Measurements from ENCODE around the gene TTC23.
"Not testable (repeated sequence)": the region's sequence is repeated elsewhere in the genome, so short reads cannot be mapped to it uniquely, and the experiment has no call there.

Gene TTC23

GRCh38 chr15:99209326-99209725 is 40.1 kb downstream of the TTC23 start:
- TF ChIP-seq, protein P1, sequence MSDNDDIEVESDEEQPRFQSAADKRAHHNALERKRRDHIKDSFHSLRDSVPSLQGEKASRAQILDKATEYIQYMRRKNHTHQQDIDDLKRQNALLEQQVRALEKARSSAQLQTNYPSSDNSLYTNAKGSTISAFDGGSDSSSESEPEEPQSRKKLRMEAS (IDR thresholded peaks at IDR 0.05; ENCODE audit: low read depth, low read length): no peak
- TF ChIP-seq, protein P2, sequence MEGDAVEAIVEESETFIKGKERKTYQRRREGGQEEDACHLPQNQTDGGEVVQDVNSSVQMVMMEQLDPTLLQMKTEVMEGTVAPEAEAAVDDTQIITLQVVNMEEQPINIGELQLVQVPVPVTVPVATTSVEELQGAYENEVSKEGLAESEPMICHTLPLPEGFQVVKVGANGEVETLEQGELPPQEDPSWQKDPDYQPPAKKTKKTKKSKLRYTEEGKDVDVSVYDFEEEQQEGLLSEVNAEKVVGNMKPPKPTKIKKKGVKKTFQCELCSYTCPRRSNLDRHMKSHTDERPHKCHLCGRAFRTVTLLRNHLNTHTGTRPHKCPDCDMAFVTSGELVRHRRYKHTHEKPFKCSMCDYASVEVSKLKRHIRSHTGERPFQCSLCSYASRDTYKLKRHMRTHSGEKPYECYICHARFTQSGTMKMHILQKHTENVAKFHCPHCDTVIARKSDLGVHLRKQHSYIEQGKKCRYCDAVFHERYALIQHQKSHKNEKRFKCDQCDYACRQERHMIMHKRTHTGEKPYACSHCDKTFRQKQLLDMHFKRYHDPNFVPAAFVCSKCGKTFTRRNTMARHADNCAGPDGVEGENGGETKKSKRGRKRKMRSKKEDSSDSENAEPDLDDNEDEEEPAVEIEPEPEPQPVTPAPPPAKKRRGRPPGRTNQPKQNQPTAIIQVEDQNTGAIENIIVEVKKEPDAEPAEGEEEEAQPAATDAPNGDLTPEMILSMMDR (IDR thresholded peaks at IDR 0.05; ENCODE audit: low read depth, low read length): no peak
- TF ChIP-seq MYC (IDR thresholded peaks at IDR 0.05; ENCODE audit: low read depth, low read length) (no peak), POLR2A (IDR thresholded peaks at IDR 0.05; ENCODE audit: extremely low read depth, insufficient read length) (no peak)
- no peak overlapping the region for H3K4me3 ChIP-seq (ENCODE audit: low read depth, low read length)
- DNase-seq (ENCODE audit: low read depth): no peak

DNA sequence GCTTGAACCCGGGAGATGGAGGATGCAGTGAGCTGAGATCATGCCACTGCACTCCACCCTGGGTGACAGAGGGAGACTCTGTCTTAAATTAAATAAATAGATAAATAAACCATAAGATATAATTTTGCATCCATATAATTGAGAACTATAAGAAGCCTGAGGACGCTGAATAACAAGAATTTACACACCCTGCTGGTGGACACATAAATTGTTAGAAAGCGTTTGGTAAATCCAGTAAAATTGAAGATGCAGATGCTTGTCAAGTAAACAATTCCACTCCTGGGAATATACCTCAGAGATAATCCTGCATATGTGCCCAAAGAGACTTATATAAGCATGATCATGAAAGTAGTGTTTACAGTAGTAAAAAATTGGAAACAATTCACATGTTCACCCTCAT is 41.7 kb downstream of the TTC23 start:
- no peak for DNase-seq (ENCODE audit: low read depth)
- TF ChIP-seq, protein P2 (IDR thresholded peaks at IDR 0.05; ENCODE audit: low read depth, low read length): no peak
- no peak overlapping the region for H3K4me3 ChIP-seq (ENCODE audit: low read depth, low read length)

DNA sequence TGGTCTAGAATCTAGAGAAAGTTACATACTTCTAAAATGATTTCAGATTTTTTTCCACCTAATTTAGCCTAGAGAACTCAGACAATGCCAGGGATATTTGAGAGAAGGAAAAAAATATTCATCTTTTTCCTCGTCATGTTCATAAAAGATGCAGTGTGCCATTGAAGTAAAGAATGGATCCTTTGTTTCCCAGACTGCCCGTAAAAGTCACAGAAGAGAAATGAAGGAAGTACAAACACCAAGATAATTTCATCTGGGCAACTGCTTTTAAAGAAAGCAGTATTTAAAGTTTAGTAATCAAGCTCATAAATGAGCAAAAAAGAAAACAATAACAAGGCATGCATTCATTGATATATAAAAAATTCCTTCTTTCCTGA is 47.2 kb downstream of the TTC23 start:
- no peak overlapping the region for H3K4me3 ChIP-seq (ENCODE audit: low read depth, low read length)
- no peak for DNase-seq (ENCODE audit: low read depth)
- TF ChIP-seq MYC (IDR thresholded peaks at IDR 0.05; ENCODE audit: low read depth, low read length) (no peak), POLR2A (IDR thresholded peaks at IDR 0.05; ENCODE audit: extremely low read depth, insufficient read length) (no peak)
- TF ChIP-seq, protein P1 (IDR thresholded peaks at IDR 0.05; ENCODE audit: low read depth, low read length): no peak
- TF ChIP-seq, protein P2 (IDR thresholded peaks at IDR 0.05; ENCODE audit: low read depth, low read length): no peak

- TF ChIP-seq, protein P2 (IDR thresholded peaks at IDR 0.05; ENCODE audit: low read depth, low read length): no peak
- TF ChIP-seq, protein P1 (IDR thresholded peaks at IDR 0.05; ENCODE audit: low read depth, low read length): no peak
- TF ChIP-seq MYC (IDR thresholded peaks at IDR 0.05; ENCODE audit: low read depth, low read length): no peak
- no peak for TF ChIP-seq POLR2A (IDR thresholded peaks at IDR 0.05; ENCODE audit: extremely low read depth, insufficient read length)
- DNase-seq (ENCODE audit: low read depth): no peak
- no peak overlapping the region for H3K4me3 ChIP-seq (ENCODE audit: low read depth, low read length)
These were observed 47.8 kb downstream of the TTC23 start for GRCh38 chr15:99201408-99202175.

DNA sequence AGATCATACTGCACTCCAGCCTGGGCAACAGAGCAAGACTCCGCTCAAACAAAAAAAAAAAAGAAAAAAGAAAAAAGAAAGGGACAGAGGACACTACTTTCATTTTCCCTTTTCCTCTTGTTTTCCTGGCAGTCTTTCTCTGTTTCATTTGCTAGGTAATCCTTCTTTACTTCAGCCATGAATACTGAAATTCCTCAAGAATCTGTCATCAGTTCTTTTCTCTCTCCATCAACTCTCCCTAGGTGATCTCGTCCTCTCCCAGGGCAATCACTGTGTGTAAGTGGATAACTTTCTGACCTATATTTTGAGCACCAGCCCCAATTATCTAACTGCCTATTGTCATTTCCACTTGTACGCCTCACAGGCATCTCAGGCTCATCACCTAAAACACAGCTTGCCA is 51.5 kb downstream of the TTC23 start:
- TF ChIP-seq POLR2A (IDR thresholded peaks at IDR 0.05; ENCODE audit: extremely low read depth, insufficient read length): no peak
- TF ChIP-seq, protein P2 (IDR thresholded peaks at IDR 0.05; ENCODE audit: low read depth, low read length): no peak
- no peak for TF ChIP-seq MYC (IDR thresholded peaks at IDR 0.05; ENCODE audit: low read depth, low read length)
- TF ChIP-seq, protein P1 (IDR thresholded peaks at IDR 0.05; ENCODE audit: low read depth, low read length): no peak
- H3K4me3 ChIP-seq (ENCODE audit: low read depth, low read length): no peak overlapping the region
- no peak for DNase-seq (ENCODE audit: low read depth)

DNA sequence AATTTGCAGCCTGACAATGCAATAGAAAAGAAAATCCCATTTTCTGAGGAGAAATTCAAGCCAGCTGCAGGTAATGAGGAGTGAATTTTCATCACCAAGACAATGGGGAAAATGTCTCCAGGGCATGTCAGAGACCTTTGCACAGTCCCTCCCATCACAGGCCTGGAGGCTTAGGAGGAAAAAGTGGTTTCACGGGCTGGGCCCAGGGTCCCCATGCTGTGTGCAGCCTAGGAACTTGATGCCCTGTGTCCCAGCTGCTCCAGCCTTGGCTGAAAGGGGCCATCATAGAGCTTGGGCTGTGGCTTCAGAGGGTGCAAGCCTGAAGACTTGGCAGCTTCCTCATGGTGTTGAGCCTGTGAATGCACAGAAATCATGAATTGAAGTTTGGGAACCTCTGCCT is 57.2 kb downstream of the TTC23 start:
- not testable (repeated sequence) for DNase-seq (ENCODE audit: low read depth); H3K4me3 ChIP-seq (ENCODE audit: low read depth, low read length)
